ENCODE measurements around the gene CELF2.

CELF2 gene

DNA sequence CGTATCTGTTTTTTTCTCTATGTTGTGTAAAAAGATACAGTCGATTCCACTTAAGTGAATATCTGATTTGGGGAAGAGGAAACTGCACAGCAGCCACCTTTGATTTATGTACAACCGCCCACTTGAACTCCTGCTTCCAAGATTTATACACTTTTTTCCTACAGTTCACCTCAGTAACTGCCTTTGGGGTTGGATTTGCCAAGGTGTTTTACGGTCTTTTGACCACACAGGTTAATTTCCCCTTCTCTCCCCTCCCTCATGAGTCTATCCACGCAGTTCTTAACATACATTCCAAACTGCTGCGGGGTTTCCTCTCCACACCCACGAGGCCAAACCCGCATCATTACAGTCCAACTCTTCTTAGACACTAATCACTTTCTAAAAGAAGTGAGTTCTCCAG lies 316.8 kb downstream of the CELF2 start:
- TF ChIP-seq, protein P1, sequence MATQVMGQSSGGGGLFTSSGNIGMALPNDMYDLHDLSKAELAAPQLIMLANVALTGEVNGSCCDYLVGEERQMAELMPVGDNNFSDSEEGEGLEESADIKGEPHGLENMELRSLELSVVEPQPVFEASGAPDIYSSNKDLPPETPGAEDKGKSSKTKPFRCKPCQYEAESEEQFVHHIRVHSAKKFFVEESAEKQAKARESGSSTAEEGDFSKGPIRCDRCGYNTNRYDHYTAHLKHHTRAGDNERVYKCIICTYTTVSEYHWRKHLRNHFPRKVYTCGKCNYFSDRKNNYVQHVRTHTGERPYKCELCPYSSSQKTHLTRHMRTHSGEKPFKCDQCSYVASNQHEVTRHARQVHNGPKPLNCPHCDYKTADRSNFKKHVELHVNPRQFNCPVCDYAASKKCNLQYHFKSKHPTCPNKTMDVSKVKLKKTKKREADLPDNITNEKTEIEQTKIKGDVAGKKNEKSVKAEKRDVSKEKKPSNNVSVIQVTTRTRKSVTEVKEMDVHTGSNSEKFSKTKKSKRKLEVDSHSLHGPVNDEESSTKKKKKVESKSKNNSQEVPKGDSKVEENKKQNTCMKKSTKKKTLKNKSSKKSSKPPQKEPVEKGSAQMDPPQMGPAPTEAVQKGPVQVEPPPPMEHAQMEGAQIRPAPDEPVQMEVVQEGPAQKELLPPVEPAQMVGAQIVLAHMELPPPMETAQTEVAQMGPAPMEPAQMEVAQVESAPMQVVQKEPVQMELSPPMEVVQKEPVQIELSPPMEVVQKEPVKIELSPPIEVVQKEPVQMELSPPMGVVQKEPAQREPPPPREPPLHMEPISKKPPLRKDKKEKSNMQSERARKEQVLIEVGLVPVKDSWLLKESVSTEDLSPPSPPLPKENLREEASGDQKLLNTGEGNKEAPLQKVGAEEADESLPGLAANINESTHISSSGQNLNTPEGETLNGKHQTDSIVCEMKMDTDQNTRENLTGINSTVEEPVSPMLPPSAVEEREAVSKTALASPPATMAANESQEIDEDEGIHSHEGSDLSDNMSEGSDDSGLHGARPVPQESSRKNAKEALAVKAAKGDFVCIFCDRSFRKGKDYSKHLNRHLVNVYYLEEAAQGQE (IDR thresholded peaks at IDR 0.05; ENCODE audit: insufficient read depth in 1 of 2, low read depth in 2 of 2, low read length in 2 of 2): no peak
- TF ChIP-seq SIN3A (IDR thresholded peaks at IDR 0.05; ENCODE audit: borderline replicate concordance, insufficient read depth, low read length): no peak
- TF ChIP-seq TAF1 (IDR thresholded peaks at IDR 0.05; ENCODE audit: borderline replicate concordance, insufficient read depth, low read length): no peak
- TF ChIP-seq POLR2AphosphoS5 (IDR thresholded peaks at IDR 0.05; ENCODE audit: low read depth, low read length): no peak
- TF ChIP-seq FOXP2 (optimal IDR thresholded peaks at IDR 0.05; ENCODE audit: borderline replicate concordance, extremely low read depth, extremely low read length, insufficient read depth): no peak

DNA sequence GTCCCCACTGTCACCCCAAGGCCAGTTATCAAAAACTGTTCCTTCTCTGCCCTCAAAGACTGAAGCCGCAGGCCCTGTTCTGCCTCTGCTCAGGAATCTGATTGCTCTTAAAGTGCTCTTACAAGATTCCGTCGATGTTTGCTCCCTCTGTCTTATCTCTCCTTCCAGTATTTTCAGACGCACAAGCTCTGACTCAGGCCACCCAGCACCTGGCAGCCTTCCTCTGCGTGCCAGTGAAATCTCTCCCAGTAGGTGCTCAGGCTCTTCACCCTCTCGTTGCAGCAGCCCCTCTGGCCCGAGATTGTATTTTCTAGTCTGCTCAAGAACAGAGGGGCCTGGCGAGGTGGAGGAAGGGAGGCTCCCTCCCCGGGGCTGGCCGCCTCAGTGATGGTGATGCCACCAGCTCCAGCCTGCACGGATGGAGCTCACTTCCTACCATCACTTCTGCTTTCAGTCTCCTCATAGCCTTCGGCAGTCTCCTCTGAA lies 317.5 kb downstream of the CELF2 start:
- no peak for TF ChIP-seq SIN3A (IDR thresholded peaks at IDR 0.05; ENCODE audit: borderline replicate concordance, insufficient read depth, low read length)
- no peak for TF ChIP-seq TAF1 (IDR thresholded peaks at IDR 0.05; ENCODE audit: borderline replicate concordance, insufficient read depth, low read length)
- TF ChIP-seq FOXP2 (optimal IDR thresholded peaks at IDR 0.05; ENCODE audit: borderline replicate concordance, extremely low read depth, extremely low read length, insufficient read depth): no peak
- TF ChIP-seq, protein P1 (IDR thresholded peaks at IDR 0.05; ENCODE audit: insufficient read depth in 1 of 2, low read depth in 2 of 2, low read length in 2 of 2): no peak
- TF ChIP-seq POLR2AphosphoS5 (IDR thresholded peaks at IDR 0.05; ENCODE audit: low read depth, low read length): no peak

DNA sequence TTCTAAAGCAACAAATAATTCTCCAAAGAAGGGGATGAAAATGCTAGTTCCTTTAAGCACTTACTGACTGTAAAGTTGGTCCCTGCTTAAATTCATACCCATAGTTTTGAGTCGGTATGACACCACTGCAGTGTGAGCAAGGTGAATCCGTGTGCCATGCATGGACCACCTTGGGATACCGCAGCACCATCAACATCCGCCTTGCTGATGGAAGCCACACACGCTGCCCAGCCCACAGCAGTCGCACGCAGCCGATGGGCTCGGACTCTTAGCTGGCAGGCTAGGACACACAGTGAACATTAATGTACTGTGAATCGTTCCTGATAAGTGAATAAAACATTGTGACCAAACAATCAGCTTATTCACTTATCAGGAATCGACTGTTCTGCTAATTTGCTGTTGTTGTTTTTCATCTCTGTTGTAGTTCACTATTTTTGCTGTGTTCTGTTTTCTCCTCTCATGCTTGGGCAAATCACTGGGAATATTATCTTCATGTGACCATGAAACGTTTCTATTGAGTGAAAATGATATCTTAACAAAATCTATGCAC lies 318.3 kb downstream of the CELF2 start:
- TF ChIP-seq, protein P1 (IDR thresholded peaks at IDR 0.05; ENCODE audit: insufficient read depth in 1 of 2, low read depth in 2 of 2, low read length in 2 of 2): no peak
- no peak for TF ChIP-seq FOXP2 (optimal IDR thresholded peaks at IDR 0.05; ENCODE audit: borderline replicate concordance, extremely low read depth, extremely low read length, insufficient read depth)
- TF ChIP-seq SIN3A (IDR thresholded peaks at IDR 0.05; ENCODE audit: borderline replicate concordance, insufficient read depth, low read length): no peak
- TF ChIP-seq TAF1 (IDR thresholded peaks at IDR 0.05; ENCODE audit: borderline replicate concordance, insufficient read depth, low read length): no peak
- no peak for TF ChIP-seq POLR2AphosphoS5 (IDR thresholded peaks at IDR 0.05; ENCODE audit: low read depth, low read length)

DNA sequence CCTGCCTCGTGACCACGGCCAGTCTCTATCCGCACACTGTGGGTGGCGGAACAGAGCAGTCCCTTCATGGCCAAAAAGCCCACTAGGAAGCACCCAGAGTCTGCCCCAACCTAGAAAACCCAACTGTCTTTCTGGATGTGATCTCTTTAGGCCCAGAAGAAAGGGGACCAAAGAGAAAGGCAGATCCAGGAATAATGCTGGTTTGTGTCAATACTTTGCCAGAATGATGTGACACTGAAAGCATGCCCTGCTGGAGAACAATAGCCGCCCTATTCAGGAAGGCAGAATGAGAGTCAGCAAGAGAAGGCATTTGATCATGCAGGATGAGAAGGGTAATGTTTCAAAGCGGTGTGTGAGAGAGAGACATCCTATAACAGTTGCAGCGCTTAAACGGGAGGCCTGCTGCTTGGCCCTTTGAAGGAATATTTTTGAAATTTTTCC lies 319.1 kb downstream of the CELF2 start:
- TF ChIP-seq TAF1 (IDR thresholded peaks at IDR 0.05; ENCODE audit: borderline replicate concordance, insufficient read depth, low read length): no peak

DNA sequence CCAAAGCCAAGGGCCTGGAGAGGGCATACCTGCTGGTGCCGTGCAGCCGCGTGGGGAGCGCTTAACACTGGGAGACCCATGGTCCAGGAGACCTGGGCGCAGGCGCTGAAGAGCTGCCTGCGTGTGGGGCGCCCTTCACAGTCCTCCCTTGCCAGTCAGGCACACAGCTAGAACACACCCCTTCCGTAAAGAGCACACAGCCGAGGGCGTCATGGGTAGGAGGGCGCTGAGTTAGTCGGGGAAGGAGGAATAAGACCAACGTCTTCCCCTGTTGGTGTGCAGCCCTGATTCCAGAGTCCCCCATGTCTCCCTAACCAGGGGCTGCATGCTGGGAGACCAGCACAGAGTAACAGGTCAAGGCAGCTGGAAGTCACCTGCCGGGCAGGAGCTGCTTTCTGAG lies 319.8 kb downstream of the CELF2 start:
- TF ChIP-seq TAF1 (IDR thresholded peaks at IDR 0.05; ENCODE audit: borderline replicate concordance, insufficient read depth, low read length) (no peak), POLR2AphosphoS5 (IDR thresholded peaks at IDR 0.05; ENCODE audit: low read depth, low read length) (no peak), FOXP2 (optimal IDR thresholded peaks at IDR 0.05; ENCODE audit: borderline replicate concordance, extremely low read depth, extremely low read length, insufficient read depth) (no peak), SIN3A (IDR thresholded peaks at IDR 0.05; ENCODE audit: borderline replicate concordance, insufficient read depth, low read length) (no peak)
- TF ChIP-seq, protein P1 (IDR thresholded peaks at IDR 0.05; ENCODE audit: insufficient read depth in 1 of 2, low read depth in 2 of 2, low read length in 2 of 2): no peak

Measured in PFSK-1 (cell line).